ENCODE results near the gene TSPO2.
"Not testable (repeated sequence)": the region's sequence is repeated elsewhere in the genome, so short reads cannot be mapped to it uniquely, and the experiment has no call there.

TSPO2 gene, protein sequence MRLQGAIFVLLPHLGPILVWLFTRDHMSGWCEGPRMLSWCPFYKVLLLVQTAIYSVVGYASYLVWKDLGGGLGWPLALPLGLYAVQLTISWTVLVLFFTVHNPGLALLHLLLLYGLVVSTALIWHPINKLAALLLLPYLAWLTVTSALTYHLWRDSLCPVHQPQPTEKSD

DNA sequence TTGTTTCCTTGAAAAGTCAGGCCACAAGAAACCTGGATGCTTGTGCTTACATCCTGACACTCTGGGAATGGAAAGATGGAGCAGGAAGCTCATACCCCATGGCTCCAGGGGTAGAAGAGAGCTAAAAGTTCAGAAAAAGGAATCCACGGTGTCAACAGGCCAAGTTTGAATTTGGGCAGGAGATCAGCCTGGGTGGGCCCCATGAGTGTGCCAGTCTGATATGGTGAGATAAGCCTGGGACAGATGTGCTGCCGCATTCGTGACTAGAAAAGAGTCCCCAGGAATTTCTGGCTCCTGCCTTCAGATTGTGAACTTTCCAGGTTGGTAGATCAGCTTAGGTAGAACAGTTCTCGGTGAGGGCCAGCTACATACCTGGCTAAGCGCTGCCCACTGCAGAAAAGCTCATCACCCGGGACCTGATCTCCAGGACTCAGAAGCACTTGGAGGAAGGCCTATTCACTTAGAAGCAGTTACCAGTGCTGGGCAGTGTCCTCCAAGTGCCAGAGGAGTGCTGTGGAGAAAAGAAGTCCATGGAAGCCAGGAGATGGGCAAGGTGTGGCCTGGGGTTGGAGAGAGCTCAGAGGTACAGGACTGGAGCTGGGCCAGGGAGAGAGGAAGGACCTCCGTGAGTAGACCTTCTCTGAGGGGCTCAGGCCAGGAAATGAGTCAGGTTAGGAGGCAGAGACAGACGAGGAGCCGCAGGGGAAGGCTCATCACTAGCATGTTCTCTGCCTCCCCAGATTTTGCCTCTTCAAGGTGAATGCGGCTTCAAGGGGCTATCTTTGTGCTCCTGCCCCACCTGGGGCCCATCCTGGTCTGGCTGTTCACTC lies at the start of gene TSPO2:
TSPO2 (plus strand) TSS at position 242 of the 830 bp plus-strand sequence; CDS start at position 761, 519 bp downstream.
- no peak for DNase-seq (ENCODE audit: low read depth, low spot score)

DNA sequence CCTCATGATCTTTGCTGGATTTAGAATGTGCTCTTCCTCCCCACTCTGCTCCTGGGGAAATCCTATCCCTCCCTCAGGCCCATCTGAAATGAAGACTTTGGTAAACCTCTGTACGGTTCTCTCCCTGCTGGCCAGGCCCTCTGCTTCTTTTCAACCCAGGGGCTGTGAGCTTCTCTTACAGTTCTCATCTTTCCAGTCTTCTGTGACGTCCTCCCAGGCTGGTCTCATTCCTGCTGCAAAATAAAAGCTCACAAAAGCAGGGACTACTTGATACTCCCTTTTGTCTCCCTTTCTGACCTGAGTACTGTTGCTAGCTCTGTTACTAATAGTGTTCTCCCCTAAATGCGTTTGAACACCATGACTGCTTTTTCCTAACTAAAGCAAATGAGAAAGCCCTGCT lies 49.5 kb upstream of the TSPO2 start:
- DNase-seq (ENCODE audit: low read depth, low spot score) = no peak

DNA sequence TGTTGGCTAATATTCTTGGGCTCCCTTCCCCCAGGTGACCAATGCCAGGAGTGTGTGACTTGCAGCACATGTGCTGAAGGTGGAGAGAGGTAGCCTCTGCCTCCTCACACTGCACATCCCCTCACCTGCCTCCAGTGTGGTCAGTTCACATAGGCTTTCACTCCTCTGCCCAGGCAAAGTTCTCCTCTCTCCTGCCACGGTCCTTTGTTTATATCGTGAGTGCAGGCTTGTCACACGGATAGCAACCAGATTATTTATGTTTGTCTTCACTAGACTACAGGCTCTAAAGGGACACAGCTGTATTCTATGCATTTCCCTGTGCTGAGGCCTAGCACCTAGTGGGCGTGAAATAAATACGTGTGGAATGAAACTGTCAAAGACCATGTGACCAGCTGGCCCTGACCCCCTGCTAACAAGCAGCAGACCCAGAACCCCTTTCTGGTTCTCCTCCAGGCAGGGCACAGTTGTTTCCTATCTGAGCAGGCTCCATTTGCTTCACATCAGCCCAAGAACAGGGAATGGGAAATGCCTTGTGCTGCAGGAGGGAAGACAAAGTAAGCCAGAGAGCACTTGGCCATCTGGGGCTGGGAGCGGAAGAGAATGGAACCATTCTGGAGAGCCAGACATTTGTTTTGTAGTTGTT lies 45.6 kb upstream of the TSPO2 start:
- no peak for DNase-seq (ENCODE audit: low read depth, low spot score)

DNA sequence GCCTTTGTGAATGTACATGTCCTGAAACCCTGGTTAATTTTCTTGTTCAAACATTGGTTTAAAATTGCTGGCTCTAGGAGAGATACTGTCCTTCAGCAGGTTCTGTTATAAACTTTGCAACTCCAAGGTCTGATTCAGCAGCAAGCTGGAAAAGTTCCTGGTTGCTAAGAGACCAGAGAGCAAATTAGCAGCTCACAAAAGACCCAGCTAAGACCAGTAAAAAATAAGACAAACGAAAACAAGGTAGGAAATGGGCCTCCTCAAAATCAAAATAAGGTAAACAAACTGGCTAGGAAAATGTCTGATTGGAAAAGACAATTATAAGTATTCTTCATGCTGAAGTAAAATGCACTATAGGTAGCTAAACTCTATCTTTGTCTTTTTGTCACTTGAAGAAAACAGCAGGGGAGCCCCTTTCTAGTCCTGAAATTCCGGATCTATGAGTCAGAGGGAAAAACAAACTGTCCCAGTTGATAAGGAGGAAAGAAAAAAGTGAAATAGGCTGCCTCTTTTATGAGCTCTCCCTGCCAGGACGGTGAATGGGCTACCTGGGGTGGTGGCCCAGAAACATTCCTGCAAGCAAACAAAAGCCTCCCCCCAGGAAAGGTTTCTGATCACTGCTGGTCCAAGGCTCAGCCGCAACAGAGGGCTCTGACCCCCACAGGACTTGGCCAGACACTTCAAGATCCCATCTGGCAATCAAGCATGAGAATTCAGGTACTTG lies 44.9 kb upstream of the TSPO2 start:
- no peak for DNase-seq (ENCODE audit: low read depth, low spot score)

DNA sequence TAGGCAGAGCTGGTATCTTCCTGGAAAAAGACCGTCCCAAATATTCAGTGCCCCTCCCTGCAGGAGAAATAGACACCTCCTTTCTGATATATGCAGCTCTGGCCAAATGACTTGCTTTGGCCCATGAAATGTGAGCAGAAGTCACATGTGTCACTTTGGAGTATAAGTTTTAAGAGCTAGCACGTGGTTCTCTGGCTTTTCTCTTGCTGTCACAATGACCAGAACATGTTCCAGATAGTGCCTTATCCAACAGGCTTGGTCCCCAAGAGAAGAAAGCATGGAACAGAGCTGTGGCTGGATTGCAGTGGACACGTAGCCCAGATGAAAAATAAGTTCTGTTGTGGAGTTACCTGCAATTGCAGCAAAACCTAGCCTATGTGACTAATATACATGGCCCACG lies 43.6 kb upstream of the TSPO2 start:
- no peak for DNase-seq (ENCODE audit: low read depth, low spot score)

DNA sequence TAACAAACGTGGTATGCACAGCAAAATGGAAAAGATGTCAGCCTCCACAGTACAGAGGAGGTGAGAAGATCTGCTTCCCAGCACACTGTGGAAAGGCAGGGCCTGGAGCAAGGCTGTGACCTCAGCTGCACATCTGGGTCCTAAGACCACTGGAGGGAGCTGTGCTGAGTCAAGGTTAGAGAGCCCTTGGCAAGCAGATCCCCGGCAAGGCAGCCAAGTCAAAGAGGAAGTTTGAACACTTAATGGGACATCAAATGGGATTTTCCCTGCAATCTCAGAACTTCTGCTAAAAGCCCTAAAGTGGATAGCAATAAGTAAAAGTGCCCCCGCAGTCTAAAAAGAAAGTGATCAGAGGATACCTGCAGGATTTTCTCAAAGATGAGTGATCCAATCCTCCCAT lies 42.7 kb upstream of the TSPO2 start:
- DNase-seq (ENCODE audit: low read depth, low spot score) = no peak

DNA sequence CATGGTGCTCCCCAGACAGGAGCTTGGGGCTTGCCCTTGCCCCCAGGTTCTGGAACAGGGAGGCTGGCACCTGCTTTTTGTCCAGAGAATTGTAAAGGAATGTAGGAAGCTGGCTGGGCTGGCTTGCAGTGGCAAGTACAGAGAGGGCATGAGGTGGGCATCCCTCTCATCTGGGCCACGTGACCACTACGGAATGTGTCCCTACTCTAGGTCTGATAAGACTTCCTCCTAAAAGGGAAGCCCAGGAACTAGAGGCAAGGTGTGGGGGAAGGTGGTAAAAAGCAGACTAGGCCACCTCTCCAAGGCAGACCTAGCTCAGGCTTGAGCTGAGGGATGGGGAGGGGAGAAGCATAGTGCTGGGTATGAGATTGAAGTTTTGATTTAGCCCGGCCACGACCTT lies 42.0 kb upstream of the TSPO2 start:
- no peak for DNase-seq (ENCODE audit: low read depth, low spot score)

DNA sequence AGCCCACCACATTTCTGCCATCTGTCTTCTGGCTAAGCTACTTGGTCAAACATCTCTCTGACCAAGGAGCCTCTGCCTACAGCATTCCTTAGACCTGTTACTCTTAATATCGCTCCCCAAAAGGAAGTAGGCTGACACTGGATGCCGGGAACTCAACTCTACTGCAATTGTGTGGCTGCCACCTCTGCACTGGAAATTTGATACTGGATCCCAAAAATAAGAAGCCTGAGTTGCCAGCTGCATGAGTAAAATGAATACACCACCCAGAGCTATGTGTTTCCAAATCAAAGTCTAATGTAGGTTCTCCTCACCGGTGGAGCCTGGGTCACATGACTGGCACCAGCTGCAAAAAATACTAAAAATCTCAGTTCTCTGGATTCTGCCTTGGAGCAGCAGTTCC lies 40.1 kb upstream of the TSPO2 start:
- DNase-seq (ENCODE audit: low read depth, low spot score) = no peak

DNA sequence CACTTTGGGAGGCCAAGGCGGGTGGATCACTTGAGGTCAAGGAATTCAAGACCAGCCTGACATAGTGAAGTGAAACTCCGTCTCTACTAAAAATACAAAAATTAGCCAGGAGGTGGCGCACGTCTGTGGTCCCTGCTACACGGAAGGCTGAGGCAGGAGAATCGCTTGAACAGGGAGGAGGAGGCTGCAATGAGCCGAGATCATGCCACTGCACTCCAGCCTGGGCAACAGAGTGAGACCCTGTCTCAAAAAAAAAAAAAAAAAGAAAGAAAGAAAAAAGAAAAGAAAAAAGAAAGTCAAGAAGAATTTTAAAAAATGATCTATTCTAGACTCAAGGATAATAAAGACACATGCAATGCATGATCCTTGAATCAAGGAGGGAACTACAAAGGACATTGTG lies 36.0 kb upstream of the TSPO2 start:
- DNase-seq (ENCODE audit: low read depth, low spot score) = peak; percentile 21

DNA sequence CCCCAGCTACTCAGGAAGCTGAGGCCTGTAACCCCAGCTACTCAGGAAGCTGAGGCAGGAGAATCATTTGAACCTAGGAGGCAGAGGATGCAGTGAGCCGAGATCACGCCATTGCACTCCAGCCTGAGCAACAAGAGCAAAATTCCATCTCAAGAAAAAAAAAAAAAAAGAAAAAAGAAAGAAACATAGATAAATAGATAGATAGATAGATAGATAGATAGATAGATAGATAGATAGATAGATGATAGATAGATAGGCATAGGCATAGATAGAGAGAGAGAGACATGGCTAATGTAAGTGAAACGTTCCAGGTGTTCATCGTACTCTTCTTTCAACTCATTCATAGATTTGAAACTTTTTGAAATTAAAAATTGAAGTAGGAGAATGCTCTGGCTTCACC lies 35.3 kb upstream of the TSPO2 start:
- DNase-seq (ENCODE audit: low read depth, low spot score) = not testable (repeated sequence)

DNA sequence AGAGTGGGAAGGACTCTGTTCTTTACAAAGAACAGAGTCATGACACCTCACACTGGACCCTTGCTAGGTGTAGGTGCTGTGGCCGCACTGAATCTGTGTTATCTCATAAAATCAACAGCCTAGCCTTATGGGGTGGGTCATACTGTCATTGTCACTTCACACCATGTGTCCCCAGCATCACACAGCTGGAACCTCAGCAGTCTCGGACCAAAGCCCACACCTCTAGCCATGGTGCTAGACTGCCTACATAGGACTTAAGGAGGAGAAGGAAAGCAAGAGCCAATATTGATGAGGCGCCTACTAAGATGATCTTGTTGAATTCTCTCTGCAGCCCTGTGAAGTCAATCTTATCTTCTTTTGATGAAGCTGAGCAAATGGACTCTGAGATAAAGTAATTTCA lies 34.3 kb upstream of the TSPO2 start:
- DNase-seq (ENCODE audit: low read depth, low spot score) = no peak

DNA sequence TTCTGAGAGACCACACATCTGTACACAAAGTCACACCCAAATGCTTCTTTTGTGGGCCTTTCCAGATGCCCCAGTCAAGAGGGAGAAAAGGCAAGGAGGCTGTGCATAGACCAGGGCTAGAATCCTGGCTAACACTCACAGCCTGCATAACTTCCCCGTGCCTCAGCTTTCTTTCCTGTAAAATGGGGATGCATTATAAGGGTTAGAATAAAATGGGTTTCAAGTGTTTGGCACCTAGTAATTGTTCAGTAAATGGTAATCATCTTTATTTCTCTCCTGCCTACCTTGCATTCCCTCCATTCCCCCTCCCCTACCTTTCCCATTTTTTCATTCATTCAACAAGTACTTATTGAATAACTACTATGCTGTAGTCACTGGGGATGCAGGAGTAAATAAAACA lies 32.6 kb upstream of the TSPO2 start:
- DNase-seq (ENCODE audit: low read depth, low spot score) = no peak

DNA sequence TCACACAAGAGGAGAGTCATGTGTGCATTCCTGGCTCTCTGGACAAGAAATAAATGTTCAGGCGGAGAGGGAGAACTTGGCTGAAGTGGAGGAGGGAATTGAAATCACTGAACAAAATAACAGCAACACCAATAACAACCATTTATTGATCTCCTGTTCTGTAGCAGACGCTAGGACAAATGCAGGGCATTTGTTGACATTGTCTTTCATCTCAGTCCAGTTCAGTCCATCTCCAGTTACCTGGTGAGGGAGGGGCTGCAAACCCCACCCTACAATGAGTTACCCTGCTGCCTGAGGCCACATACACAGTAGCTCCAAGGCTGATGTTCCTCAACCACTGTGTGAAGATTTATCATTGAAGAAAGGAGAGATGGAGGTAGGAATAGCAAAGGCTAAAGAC lies 30.6 kb upstream of the TSPO2 start:
- no peak for DNase-seq (ENCODE audit: low read depth, low spot score)

DNA sequence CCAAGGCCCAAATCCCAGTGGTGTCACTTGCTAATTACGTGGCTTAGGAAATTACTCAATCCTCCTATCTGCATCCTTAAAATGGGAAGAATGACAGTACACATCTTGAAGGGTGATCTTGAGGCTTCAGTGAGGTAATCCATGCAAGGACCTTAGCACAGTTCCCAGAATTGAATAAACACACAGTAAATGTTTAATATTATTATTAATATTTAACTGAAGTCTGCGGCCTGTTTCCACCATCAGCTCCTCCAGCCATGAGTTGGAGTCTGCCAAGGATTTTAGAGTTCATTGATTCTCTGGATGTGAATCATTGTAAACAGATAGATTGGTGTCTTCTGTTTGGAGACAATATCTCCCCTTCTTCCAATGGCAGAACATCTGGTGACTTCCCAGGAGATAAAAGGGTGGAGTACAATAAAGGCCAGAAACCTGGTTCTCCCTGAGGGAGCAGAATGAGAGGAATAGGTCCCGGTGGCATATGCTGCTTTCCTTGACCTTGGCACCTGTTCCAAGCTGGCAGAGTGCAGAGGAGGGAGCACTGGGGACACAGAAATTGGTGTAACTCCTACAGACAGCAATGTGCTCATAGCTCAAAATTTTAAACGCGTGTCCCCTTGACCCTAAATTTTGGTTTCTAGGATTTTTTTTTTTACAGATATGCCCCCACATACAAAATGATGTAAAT lies 28.7 kb upstream of the TSPO2 start:
- DNase-seq (ENCODE audit: low read depth, low spot score) = no peak

DNA sequence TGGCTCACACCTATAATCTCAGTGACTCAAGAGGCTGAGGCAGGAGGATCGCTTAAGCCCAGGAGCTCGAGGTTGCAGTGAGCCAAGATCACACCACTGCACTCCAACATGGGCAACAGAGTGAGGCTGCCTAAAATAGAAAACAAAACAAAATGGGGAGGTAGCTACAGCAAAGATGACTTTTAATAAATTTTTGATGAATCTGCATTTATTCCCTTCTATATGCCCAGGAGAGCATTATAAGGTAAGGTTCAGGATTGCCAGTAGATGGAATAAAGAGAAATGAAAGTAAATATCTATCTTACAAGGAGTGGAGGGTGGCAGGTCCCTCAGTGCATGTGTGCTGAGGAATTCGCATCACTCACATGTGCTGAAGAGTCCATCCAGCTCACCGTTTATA lies 27.5 kb upstream of the TSPO2 start:
- DNase-seq (ENCODE audit: low read depth, low spot score) = no peak

DNA sequence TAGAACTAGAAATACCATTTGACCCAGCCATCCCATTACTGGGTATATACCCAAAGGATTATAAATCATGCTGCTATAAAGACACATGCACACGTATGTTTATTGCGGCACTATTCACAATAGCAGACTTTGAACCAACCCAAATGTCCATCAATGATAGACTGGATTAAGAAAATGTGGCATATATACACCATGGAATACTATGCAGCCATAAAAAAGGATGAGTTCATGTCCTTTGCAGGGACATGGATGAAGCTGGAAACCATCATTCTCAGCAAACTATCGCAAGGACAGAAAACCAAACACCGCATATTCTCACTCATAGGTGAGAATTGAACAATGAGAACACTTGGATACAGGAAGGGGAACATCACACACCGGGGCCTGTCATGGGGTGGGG lies 26.4 kb upstream of the TSPO2 start:
- DNase-seq (ENCODE audit: low read depth, low spot score) = not testable (repeated sequence)

DNA sequence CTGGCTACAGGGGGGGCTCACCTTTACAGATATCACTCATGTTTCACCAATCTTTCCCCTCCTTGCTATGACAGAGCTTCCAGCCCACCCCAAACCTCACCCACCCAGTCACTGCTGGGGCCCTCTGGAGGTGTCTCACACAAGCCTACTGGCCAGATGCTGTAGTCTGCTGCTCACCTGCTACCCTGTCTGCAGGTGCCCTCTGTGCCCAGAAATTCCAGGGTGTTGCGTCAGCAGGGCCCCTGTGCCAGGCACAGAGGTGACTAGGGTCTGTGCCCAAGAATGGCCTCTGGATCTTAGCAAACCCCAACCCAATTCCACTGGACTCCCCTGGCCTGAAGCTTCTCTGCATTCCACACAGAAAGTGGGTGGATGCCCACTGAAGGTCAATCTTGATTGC lies 24.6 kb upstream of the TSPO2 start:
- no peak for DNase-seq (ENCODE audit: low read depth, low spot score)

DNA sequence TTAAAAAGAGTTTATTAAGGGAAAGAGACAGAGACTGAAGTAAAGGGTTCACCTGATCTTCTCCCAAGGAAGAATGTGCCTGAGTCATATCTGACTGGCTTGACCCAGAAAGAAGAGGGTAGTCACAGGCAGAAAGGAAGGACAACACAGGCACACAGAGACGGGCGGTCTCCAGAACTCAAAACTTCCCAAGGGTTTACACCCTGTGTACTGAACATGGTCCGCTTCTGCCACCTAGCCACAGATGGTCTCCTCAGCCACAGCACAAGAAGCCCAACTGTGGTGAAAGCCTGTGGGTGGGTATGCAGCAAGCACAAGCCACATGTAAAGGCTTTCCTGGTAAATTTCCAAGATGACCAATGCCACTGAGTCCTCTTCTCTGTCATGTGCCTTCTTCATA lies 20.4 kb upstream of the TSPO2 start:
- no peak for DNase-seq (ENCODE audit: low read depth, low spot score)

DNA sequence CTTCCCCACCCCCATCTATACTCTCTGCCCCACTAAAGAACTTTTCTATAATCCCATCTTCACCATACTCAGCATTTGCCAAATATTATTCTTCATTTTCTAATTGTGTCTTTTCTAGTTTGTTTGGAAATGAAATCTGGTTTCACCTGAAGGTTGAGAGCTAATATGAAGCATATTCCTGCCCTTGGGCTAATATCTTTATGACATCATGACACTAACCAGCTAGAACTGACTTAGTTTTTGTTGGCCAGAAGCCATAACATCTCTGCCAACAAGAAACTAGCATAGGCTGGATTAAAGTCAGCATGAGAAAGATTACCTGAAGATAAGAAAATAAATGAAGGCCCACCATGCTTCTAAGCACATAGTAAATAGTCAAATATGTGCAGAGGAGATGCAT lies 20.0 kb upstream of the TSPO2 start:
- no peak for DNase-seq (ENCODE audit: low read depth, low spot score)

DNA sequence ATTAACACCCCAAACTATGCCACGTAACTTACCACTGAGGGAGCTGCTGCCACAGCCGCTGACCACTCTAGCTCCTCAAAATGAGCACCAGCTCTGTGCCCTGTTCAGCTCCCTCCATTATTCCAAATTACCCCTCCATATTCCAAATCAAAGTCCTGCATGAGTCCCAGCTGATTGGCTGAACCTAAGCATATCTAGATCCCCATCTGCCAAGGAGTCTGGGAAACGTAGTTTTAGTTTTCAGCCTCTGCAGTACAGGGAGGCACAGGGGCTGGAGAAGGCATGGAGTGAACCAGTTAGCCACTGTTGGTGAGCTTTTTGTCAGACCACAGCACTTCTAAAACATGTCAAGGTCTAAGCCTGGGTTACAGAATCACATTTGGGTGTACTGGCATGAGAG lies 19.2 kb upstream of the TSPO2 start:
- no peak for DNase-seq (ENCODE audit: low read depth, low spot score)

DNA sequence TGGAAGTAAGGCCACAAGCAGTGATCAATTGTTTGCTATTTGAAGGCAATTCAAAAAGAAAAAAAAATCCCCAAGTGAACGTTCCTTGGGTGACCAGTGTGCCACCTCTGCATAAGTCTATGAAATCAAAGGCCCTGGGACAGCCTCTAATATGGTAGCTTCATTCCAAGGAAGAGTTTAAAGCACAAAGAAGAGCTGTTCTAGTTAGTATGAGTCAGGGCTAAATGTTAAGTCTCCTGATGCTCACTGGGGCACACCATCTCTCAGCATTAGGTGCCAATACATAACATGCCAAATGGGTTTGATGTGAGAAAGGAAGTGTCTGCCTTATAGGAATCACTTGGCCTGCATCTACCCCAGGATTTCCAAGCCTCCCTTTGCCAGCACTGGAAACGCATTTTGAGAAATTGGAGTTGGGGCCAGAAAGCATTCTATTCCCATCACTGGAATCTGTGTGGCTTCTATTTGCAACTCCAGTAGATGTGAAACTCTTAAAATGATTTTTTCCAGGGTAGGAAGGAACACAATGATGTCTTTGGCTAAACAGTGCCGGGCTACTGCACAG lies 16.2 kb upstream of the TSPO2 start:
- no peak for DNase-seq (ENCODE audit: low read depth, low spot score)
